ENCODE measurements around the gene MSMP. TPM values are rescaled to one million over a fixed set of nuclear protein-coding genes. Genes with fewer than 3 reads are reported as not detected.

MSMP gene
- total and polyA plus RNA-seq, 9 of the 15 experiments (the other 6 are each of a cell fraction or from before 2014, with no cell fraction given): 0.60 TPM; not detected in 8

- TF ChIP-seq TSHZ1 (CRISPR knock-in tag; IDR thresholded peaks at IDR 0.05): no peak
- no peak for TF ChIP-seq SMAD2 (IDR thresholded peaks at IDR 0.05; ENCODE audit: low read depth, low read length)
- TF ChIP-seq PHB (CRISPR knock-in tag; IDR thresholded peaks at IDR 0.05): no peak
- TF ChIP-seq FOXP4 (CRISPR knock-in tag; IDR thresholded peaks at IDR 0.05; ENCODE audit: borderline replicate concordance): no peak
- no peak for TF ChIP-seq ZNF23 (CRISPR knock-in tag; IDR thresholded peaks at IDR 0.05)
- TF ChIP-seq GATAD2A (IDR thresholded peaks at IDR 0.05): 0 out of 2 replicates have a peak, but pooled peaks have one; percentile 44
- no peak for TF ChIP-seq ZC3H8 (IDR thresholded peaks at IDR 0.05)
- TF ChIP-seq NCOA1 (IDR thresholded peaks at IDR 0.05; ENCODE audit: low read depth): peak; percentile 89
- TF ChIP-seq RUNX1 (IDR thresholded peaks at IDR 0.05; ENCODE audit: low read depth): no peak
- TF ChIP-seq YBX1 (IDR thresholded peaks at IDR 0.05): no peak
- TF ChIP-seq HLTF (IDR thresholded peaks at IDR 0.05): peak; percentile 82
- no peak for TF ChIP-seq TSC22D4 (tag; IDR thresholded peaks at IDR 0.05)
- TF ChIP-seq ZBTB17 (CRISPR knock-in tag; IDR thresholded peaks at IDR 0.05): no peak
- TF ChIP-seq BDP1 (IDR thresholded peaks at IDR 0.05; ENCODE audit: insufficient read depth, insufficient read length): no peak
- peak; percentile 59; the same call in 1 of the 2 replicates for TF ChIP-seq MTA3 (IDR thresholded peaks at IDR 0.05; ENCODE audit: borderline replicate concordance)
- no peak for TF ChIP-seq EWSR1 (IDR thresholded peaks at IDR 0.05; ENCODE audit: borderline replicate concordance, low read depth, partially characterized antibody)
- TF ChIP-seq ZNF696 (CRISPR knock-in tag; conservative IDR thresholded peaks at IDR 0.05): no peak
- no peak for TF ChIP-seq ZNF146 (CRISPR knock-in tag; IDR thresholded peaks at IDR 0.05; ENCODE audit: unreplicated experiment)
- TF ChIP-seq KDM4B (IDR thresholded peaks at IDR 0.05; ENCODE audit: borderline replicate concordance in 2 of 2, low read depth in 1 of 2): 0 out of 4 replicates have a peak, but pooled peaks of 1 of the 2 experiments have one; percentile 52
- TF ChIP-seq PHF21A (IDR thresholded peaks at IDR 0.05; ENCODE audit: borderline replicate concordance, low read depth): no peak
- TF ChIP-seq ZNF232 (CRISPR knock-in tag; IDR thresholded peaks at IDR 0.05): no peak
Measured at GRCh38 chr9:35728041-35728971, 25.8 kb downstream of the MSMP start (continued).

All from K562 (cell line).